Measurements from ENCODE around the gene KDM4D. TPM values are rescaled to one million over a fixed set of nuclear protein-coding genes. Genes with fewer than 3 reads are reported as not detected.

KDM4D gene
- total RNA-seq, 4 donors from 2014 or later = 0.67 to 0.89 (median 0.79) TPM

GRCh38 chr11:94974178-94974577 lies 669 bp downstream of the KDM4D start:
- ATAC-seq = no peak
- 38 to 50% methylated on average over 6 of the region's 6 CpGs for WGBS, 2 donors (ENCODE audit: low coverage in 1 of 2)
- peaks cover 13 to 31% of the 10 kb centered on the region in 2 donors for H3K36me3 ChIP-seq
- no peaks in the 10 kb centered on the region for H3K27me3 ChIP-seq
- H3K9me3 ChIP-seq = no peaks in the 10 kb centered on the region
- H3K4me1 ChIP-seq = peaks cover 5 to 33% (median 8%) of the 10 kb centered on the region in 3 donors
- peak overlapping the region; percentile 70 to 95 for H3K4me3 ChIP-seq
- TF ChIP-seq POLR2A (IDR thresholded peaks at IDR 0.05) (no peak), CTCF (IDR thresholded peaks at IDR 0.05) (no peak), EP300 (IDR thresholded peaks at IDR 0.05) (no peak), POLR2AphosphoS5 (IDR thresholded peaks at IDR 0.05) (no peak)
- H3K27ac ChIP-seq = peak overlapping the region in 2 of 4 donors; percentile 77 to 87

GRCh38 chr11:94975599-94975998 lies 2.1 kb downstream of the KDM4D start:
- no peaks in the 10 kb centered on the region for H3K9me3 ChIP-seq
- no peak for ATAC-seq
- no peak overlapping the region for H3K4me3 ChIP-seq
- peaks cover 5 to 33% (median 8%) of the 10 kb centered on the region in 3 donors for H3K4me1 ChIP-seq
- peaks cover 5 to 17% of the 10 kb centered on the region in 2 donors for H3K36me3 ChIP-seq
- TF ChIP-seq EP300 (IDR thresholded peaks at IDR 0.05) (no peak), POLR2A (IDR thresholded peaks at IDR 0.05) (no peak), CTCF (IDR thresholded peaks at IDR 0.05) (no peak), POLR2AphosphoS5 (IDR thresholded peaks at IDR 0.05) (no peak)
- 79 to 83% methylated on average over 1 of the region's 1 CpG for WGBS, 2 donors (ENCODE audit: low coverage in 1 of 2)
- H3K27ac ChIP-seq = no peak overlapping the region
- no peaks in the 10 kb centered on the region for H3K27me3 ChIP-seq

GRCh38 chr11:94987378-94987777 lies 13.9 kb downstream of the KDM4D start:
- TF ChIP-seq CTCF (IDR thresholded peaks at IDR 0.05) = no peak
- TF ChIP-seq POLR2A (IDR thresholded peaks at IDR 0.05) = no peak
- TF ChIP-seq POLR2AphosphoS5 (IDR thresholded peaks at IDR 0.05) = no peak
- TF ChIP-seq EP300 (IDR thresholded peaks at IDR 0.05) = no peak
- Histone ChIP-seq H3K4me1 (no peaks in the 10 kb centered on the region), H3K9me3 (no peaks in the 10 kb centered on the region), H3K27me3 (no peaks in the 10 kb centered on the region), H3K27ac (no peak overlapping the region), H3K36me3 (no peaks in the 10 kb centered on the region), H3K4me3 (no peak overlapping the region)
- 69 to 73% methylated on average over 4 of the region's 4 CpGs for WGBS, 2 donors (ENCODE audit: low coverage in 1 of 2)
- ATAC-seq = no peak

GRCh38 chr11:94988748-94989147 lies 15.2 kb downstream of the KDM4D start:
- TF ChIP-seq CTCF (IDR thresholded peaks at IDR 0.05) (no peak), POLR2A (IDR thresholded peaks at IDR 0.05) (no peak), EP300 (IDR thresholded peaks at IDR 0.05) (no peak), POLR2AphosphoS5 (IDR thresholded peaks at IDR 0.05) (no peak)
- Histone ChIP-seq H3K27ac (no peak overlapping the region), H3K9me3 (no peaks in the 10 kb centered on the region), H3K36me3 (no peaks in the 10 kb centered on the region), H3K27me3 (no peaks in the 10 kb centered on the region), H3K4me3 (no peak overlapping the region), H3K4me1 (no peaks in the 10 kb centered on the region)
- no peak for ATAC-seq
- WGBS, 2 donors (ENCODE audit: low coverage in 1 of 2) = 78 to 100% methylated on average over 1 of the region's 1 CpG

- H3K36me3 ChIP-seq = peaks cover 0 to 10% of the 10 kb centered on the region in 2 donors
- no peak for TF ChIP-seq POLR2A (IDR thresholded peaks at IDR 0.05)
- no peak for TF ChIP-seq CTCF (IDR thresholded peaks at IDR 0.05)
- TF ChIP-seq EP300 (IDR thresholded peaks at IDR 0.05) = no peak
- TF ChIP-seq POLR2AphosphoS5 (IDR thresholded peaks at IDR 0.05) = no peak
- ATAC-seq = no peak
- no peaks in the 10 kb centered on the region for H3K4me1 ChIP-seq
- no peak overlapping the region for H3K4me3 ChIP-seq
- H3K27ac ChIP-seq = no peak overlapping the region
- WGBS, 2 donors (ENCODE audit: low coverage in 1 of 2) = 91 to 97% methylated on average over 2 of the region's 2 CpGs
- H3K27me3 ChIP-seq = no peaks in the 10 kb centered on the region
- H3K9me3 ChIP-seq = no peaks in the 10 kb centered on the region
Measured at GRCh38 chr11:94993400-94993943, 20.0 kb downstream of the KDM4D start.
